HepG2 (cell line): ENCODE measurements around the gene TRIM28. TPM values are rescaled to one million over a fixed set of nuclear protein-coding genes. Genes with fewer than 3 reads are reported as not detected.

Experiments used
- ARNT ChIP-seq: fragments of 450-650 bp; IDR thresholded peaks from 2 replicates; pipeline ENCODE4 v1.6.1; 2017
- ASH2L ChIP-seq: fragments of 300-600, 200-600 bp; sonication (generic); IDR thresholded peaks from 2 replicates; pipeline ENCODE4 v1.7.0; 2017; ENCODE audit warnings: low read depth, mild to moderate bottlenecking, moderate library complexity, mixed read lengths, low read length; ENCODE audit not compliant: insufficient read length
- ELF3 ChIP-seq: IDR thresholded peaks from 2 replicates; pipeline ENCODE4 v1.6.1; 2016; ENCODE audit warnings: missing genetic modification reagents, missing compliant biosample characterization
- IKZF4 ChIP-seq: sonication (generic); formaldehyde crosslinking; IDR thresholded peaks from 2 replicates; pipeline ENCODE4 v1.5.1; 2020; ENCODE audit warnings: borderline replicate concordance, mild to moderate bottlenecking, low read depth, missing genetic modification reagents; ENCODE audit errors: not compliant biosample characterization
- KDM2A ChIP-seq: sonication (generic); formaldehyde crosslinking; IDR thresholded peaks from 2 replicates; pipeline ENCODE4 v1.4.0; 2020; ENCODE audit warnings: low read depth, missing genetic modification reagents, borderline replicate concordance
- NCOA5 ChIP-seq: sonication (generic); formaldehyde crosslinking; IDR thresholded peaks from 2 replicates; pipeline ENCODE4 v1.4.0; 2020; ENCODE audit warnings: missing genetic modification reagents
- RAD21 ChIP-seq: fragments of 450-650 bp; formaldehyde crosslinking; IDR thresholded peaks from 2 replicates; pipeline ENCODE4 v1.5.0; 2020; ENCODE audit warnings: mild to moderate bottlenecking
- SKIL ChIP-seq: sonication (generic); formaldehyde crosslinking; IDR thresholded peaks from 2 replicates; pipeline ENCODE4 v1.8.0; 2022; ENCODE audit warnings: missing genetic modification reagents, mild to moderate bottlenecking, moderate library complexity, borderline replicate concordance
- SMC3 ChIP-seq: IDR thresholded peaks from 2 replicates; pipeline ENCODE4 v1.6.1; 2011; ENCODE audit warnings: low read length, improper control_type of control experiment
- SRSF1 ChIP-seq: fragments of 200-400 bp; formaldehyde crosslinking; optimal IDR thresholded peaks from 2 replicates; pipeline ENCODE3; 2017; ENCODE audit warnings: mild to moderate bottlenecking, low read depth, low read length, moderate library complexity
- SRY ChIP-seq: sonication (generic); formaldehyde crosslinking; IDR thresholded peaks from 2 replicates; pipeline ENCODE4 v1.8.0; 2022; ENCODE audit warnings: mild to moderate bottlenecking, missing genetic modification reagents
- ZFP82 ChIP-seq: sonication (generic); formaldehyde crosslinking; IDR thresholded peaks from 2 replicates; pipeline ENCODE4 v1.5.1; 2020; ENCODE audit warnings: mild to moderate bottlenecking, missing genetic modification reagents, borderline replicate concordance
- ZNF263 ChIP-seq: sonication (generic); formaldehyde crosslinking; IDR thresholded peaks from 2 replicates; pipeline ENCODE4 v1.4.0; 2020; ENCODE audit warnings: missing genetic modification reagents
- ZNF264 ChIP-seq: sonication (generic); formaldehyde crosslinking; IDR thresholded peaks from 2 replicates; pipeline ENCODE4 v1.4.0; 2020; ENCODE audit warnings: missing genetic modification reagents
- ZNF552 ChIP-seq: sonication (generic); formaldehyde crosslinking; IDR thresholded peaks from 2 replicates; pipeline ENCODE4 v1.9.0; 2022; ENCODE audit warnings: missing genetic modification reagents, mild to moderate bottlenecking, borderline replicate concordance
- ZNF724P ChIP-seq: sonication (generic); formaldehyde crosslinking; IDR thresholded peaks from 2 replicates; pipeline ENCODE4 v1.8.0; 2022; ENCODE audit warnings: missing genetic modification reagents, borderline replicate concordance
- ZSCAN25 ChIP-seq: sonication (generic); formaldehyde crosslinking; IDR thresholded peaks from 2 replicates; pipeline ENCODE4 v1.8.0; 2022; ENCODE audit warnings: mild to moderate bottlenecking, missing genetic modification reagents
- ZSCAN9 ChIP-seq: IDR thresholded peaks from 2 replicates; pipeline ENCODE4 v1.6.1; 2016; ENCODE audit warnings: borderline replicate concordance
- polyA plus RNA-seq, 8 experiments: library from polyadenylated mRNA; depleted of rRNA in 3 of 8; stranded (reverse) in 7 of 8; unstranded in 1 of 8; fragments of >200 nt; fragmentation: Illumina TruSeq in 4 of 8; extraction: Trizol in 4 of 8; gene quantifications; 2 replicates each; pipeline versions ENCODE4 v1.2.1 to v1.2.3, GENCODE V29; 2011 to 2016; ENCODE audit warnings: low read depth in 4 of 8, missing spikeins in 1 of 8, mixed read lengths in 1 of 8; ENCODE audit not compliant: insufficient read depth in 1 of 8
- total RNA-seq, 5 experiments: library from RNA; depleted of rRNA; stranded (reverse); fragments of >200 nt; fragmentation: Illumina TruSeq; extraction: Trizol; gene quantifications; 2 replicates each; pipeline ENCODE4 v1.2.3, GENCODE V29; 2016; ENCODE audit warnings: low read depth in 1 of 5
- TF ChIP-seq, protein P1 (sequence below): sonication (generic); formaldehyde crosslinking; IDR thresholded peaks from 2 replicates; pipeline ENCODE4 v1.4.0; 2020; ENCODE audit warnings: low read depth, mild to moderate bottlenecking, missing genetic modification reagents
- TF ChIP-seq, protein P2 (sequence below): sonication (generic); formaldehyde crosslinking; IDR thresholded peaks from 2 replicates; pipeline ENCODE4 v1.4.0; 2020; ENCODE audit warnings: mild to moderate bottlenecking, missing genetic modification reagents
- TF ChIP-seq, protein P3 (sequence below): sonication (generic); formaldehyde crosslinking; IDR thresholded peaks from 2 replicates; pipeline ENCODE4 v1.4.0; 2020; ENCODE audit warnings: missing genetic modification reagents

The TRIM28 gene
- total and polyA plus RNA-seq, 2 of the 13 experiments (the other 11 are each of a cell fraction or from before 2014, with no cell fraction given): 361 to 439 TPM

- TF ChIP-seq, protein P1, sequence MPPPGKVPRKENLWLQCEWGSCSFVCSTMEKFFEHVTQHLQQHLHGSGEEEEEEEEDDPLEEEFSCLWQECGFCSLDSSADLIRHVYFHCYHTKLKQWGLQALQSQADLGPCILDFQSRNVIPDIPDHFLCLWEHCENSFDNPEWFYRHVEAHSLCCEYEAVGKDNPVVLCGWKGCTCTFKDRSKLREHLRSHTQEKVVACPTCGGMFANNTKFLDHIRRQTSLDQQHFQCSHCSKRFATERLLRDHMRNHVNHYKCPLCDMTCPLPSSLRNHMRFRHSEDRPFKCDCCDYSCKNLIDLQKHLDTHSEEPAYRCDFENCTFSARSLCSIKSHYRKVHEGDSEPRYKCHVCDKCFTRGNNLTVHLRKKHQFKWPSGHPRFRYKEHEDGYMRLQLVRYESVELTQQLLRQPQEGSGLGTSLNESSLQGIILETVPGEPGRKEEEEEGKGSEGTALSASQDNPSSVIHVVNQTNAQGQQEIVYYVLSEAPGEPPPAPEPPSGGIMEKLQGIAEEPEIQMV (CRISPR knock-in tag): no peak
- TF ChIP-seq RAD21 (CRISPR knock-in tag) (peak; percentile 46; the same call in 1 of the 2 replicates), SRY (CRISPR knock-in tag) (peak; percentile 75), ASH2L (no peak), ZFP82 (CRISPR knock-in tag) (0 out of 2 replicates have a peak, but pooled peaks have one; percentile 40), SRSF1 (peak; percentile 80), ELF3 (no peak), ZNF263 (peak; percentile 29; the same call in 1 of the 2 replicates), NCOA5 (CRISPR knock-in tag) (no peak), ZSCAN9 (CRISPR knock-in tag) (no peak), ZNF264 (CRISPR knock-in tag) (peak; percentile 77), KDM2A (CRISPR knock-in tag) (peak; percentile 87; the same call in 1 of the 2 replicates), ZSCAN25 (CRISPR knock-in tag) (peak; percentile 61; the same call in 1 of the 2 replicates), ZNF724P (CRISPR knock-in tag) (no peak), SKIL (CRISPR knock-in tag) (no peak), SMC3 (no peak), ZNF552 (CRISPR knock-in tag) (no peak), IKZF4 (CRISPR knock-in tag) (no peak), ARNT (no peak)
- TF ChIP-seq, protein P2, sequence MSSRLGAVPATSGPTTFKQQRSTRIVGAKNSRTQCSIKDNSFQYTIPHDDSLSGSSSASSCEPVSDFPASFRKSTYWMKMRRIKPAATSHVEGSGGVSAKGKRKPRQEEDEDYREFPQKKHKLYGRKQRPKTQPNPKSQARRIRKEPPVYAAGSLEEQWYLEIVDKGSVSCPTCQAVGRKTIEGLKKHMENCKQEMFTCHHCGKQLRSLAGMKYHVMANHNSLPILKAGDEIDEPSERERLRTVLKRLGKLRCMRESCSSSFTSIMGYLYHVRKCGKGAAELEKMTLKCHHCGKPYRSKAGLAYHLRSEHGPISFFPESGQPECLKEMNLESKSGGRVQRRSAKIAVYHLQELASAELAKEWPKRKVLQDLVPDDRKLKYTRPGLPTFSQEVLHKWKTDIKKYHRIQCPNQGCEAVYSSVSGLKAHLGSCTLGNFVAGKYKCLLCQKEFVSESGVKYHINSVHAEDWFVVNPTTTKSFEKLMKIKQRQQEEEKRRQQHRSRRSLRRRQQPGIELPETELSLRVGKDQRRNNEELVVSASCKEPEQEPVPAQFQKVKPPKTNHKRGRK (CRISPR knock-in tag): peak; percentile 92; the same call in 1 of the 2 replicates
- TF ChIP-seq, protein P3, sequence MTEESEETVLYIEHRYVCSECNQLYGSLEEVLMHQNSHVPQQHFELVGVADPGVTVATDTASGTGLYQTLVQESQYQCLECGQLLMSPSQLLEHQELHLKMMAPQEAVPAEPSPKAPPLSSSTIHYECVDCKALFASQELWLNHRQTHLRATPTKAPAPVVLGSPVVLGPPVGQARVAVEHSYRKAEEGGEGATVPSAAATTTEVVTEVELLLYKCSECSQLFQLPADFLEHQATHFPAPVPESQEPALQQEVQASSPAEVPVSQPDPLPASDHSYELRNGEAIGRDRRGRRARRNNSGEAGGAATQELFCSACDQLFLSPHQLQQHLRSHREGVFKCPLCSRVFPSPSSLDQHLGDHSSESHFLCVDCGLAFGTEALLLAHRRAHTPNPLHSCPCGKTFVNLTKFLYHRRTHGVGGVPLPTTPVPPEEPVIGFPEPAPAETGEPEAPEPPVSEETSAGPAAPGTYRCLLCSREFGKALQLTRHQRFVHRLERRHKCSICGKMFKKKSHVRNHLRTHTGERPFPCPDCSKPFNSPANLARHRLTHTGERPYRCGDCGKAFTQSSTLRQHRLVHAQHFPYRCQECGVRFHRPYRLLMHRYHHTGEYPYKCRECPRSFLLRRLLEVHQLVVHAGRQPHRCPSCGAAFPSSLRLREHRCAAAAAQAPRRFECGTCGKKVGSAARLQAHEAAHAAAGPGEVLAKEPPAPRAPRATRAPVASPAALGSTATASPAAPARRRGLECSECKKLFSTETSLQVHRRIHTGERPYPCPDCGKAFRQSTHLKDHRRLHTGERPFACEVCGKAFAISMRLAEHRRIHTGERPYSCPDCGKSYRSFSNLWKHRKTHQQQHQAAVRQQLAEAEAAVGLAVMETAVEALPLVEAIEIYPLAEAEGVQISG: peak; percentile 64
Observed at GRCh38 chr19:58575183-58576041, 31.5 kb downstream of the TRIM28 start (continued).
